Stimulated activated CD8-positive, alpha-beta memory T cell treated with anti-CD3 and anti-CD28 coated beads, Interleukin-4, amount 100 ng/mL, for 1 hour (primary cell): Measurements from ENCODE around the gene IL18RAP.
A peak's percentile ranks its signal among the peaks of the same experiment; 100 is the strongest.

Source experiments
- DNase-seq, 2 donors: peaks; one replicate each; pipeline ENCODE4 v3.0.0-alpha.2; 2020; ENCODE audit warnings: low read depth in 2 of 2, low spot score in 1 of 2

IL18RAP gene

GRCh38 chr2:102451968-102452367 lies 29.0 kb downstream of the IL18RAP start:
- DNase-seq, result no peak

- DNase-seq, result no peak
Observed at GRCh38 chr2:102453501-102453900, 30.5 kb downstream of the IL18RAP start.

- no peak for DNase-seq
Observed at GRCh38 chr2:102455061-102455670, 32.2 kb downstream of the IL18RAP start.

- no peak for DNase-seq
Observed at GRCh38 chr2:102460467-102460866, 37.5 kb downstream of the IL18RAP start.

GRCh38 chr2:102461188-102461587 lies 38.2 kb downstream of the IL18RAP start:
- DNase-seq, result no peak

- DNase-seq, result no peak
Observed at GRCh38 chr2:102463160-102463559, 40.2 kb downstream of the IL18RAP start.

- no peak for DNase-seq
Observed at GRCh38 chr2:102470168-102470567, 47.2 kb downstream of the IL18RAP start.

GRCh38 chr2:102473020-102473419 lies 50.1 kb downstream of the IL18RAP start, which contains the start of gene SLC9A4:
Gene SLC9A4 (plus strand): TSS chr2:102473226. CDS start chr2:102473760, 534 bp downstream.
- DNase-seq, result peak in 1 of 2 donors; percentile 12

- no peak for DNase-seq
Observed at GRCh38 chr2:102473631-102474030, 50.7 kb downstream of the IL18RAP start.

GRCh38 chr2:102474785-102475184 lies 51.8 kb downstream of the IL18RAP start:
- no peak for DNase-seq

GRCh38 chr2:102478686-102479470 lies 55.9 kb downstream of the IL18RAP start:
- DNase-seq, result no peak

- DNase-seq, result no peak
Observed at GRCh38 chr2:102480285-102481195, 57.6 kb downstream of the IL18RAP start.

GRCh38 chr2:102481931-102482330 lies 59.0 kb downstream of the IL18RAP start:
- DNase-seq, result no peak

- no peak for DNase-seq
Observed at GRCh38 chr2:102483086-102483485, 60.1 kb downstream of the IL18RAP start.

- no peak for DNase-seq
Observed at GRCh38 chr2:102484310-102485061, 61.5 kb downstream of the IL18RAP start.

GRCh38 chr2:102485147-102485785 lies 62.3 kb downstream of the IL18RAP start:
- DNase-seq, result no peak

GRCh38 chr2:102486941-102487702 lies 64.2 kb downstream of the IL18RAP start:
- no peak for DNase-seq

- DNase-seq, result no peak
Observed at GRCh38 chr2:102487761-102488462, 65.0 kb downstream of the IL18RAP start.

- no peak for DNase-seq
Observed at GRCh38 chr2:102489646-102490045, 66.7 kb downstream of the IL18RAP start.
